NCI-H128 (cell line): ENCODE data around the gene CCDC88C.

Experiments
- DNase-seq: peaks from one replicate; lab custom pipeline; 2025; ENCODE audit not compliant: unreplicated experiment; lab: John Stamatoyannopoulos, UW

CCDC88C gene

DNA sequence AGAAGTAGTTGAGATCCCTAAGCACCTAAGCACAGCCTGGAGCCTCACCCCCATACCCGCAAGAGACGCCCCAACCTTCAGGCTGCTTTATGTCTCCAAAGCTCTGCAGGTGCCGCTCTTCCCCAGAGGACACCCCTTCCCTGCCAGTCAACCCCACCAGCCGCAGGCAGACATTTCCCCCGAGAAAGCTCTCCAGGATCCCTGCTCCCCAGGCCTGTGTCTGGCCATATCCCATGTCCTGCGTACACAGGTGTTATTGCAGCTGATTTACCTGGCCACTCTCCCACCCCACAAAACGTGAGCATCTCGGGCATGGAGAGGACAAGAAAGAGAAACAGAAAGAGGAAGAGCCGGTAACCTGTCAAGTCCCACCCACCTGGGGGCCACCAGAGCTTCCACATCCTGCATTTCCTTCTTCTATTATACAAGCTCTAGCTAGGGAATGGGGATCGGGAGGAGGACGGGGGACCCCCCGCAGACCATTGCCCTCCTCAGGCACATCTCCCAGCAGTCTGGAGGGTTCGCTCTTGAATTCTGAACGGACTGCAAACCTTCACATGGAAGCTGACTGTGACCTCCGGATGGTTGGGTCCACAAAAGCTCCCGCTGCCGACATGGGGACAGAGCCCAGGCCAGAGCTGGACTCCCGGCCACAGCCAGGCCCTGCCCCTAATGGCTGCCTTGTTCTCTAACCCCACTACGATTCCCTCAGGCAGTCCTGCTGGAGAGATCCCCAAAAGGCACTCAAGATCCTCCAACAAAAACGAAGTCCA is 17.6 kb downstream of the CCDC88C start:
- DNase-seq, result no peak

DNA sequence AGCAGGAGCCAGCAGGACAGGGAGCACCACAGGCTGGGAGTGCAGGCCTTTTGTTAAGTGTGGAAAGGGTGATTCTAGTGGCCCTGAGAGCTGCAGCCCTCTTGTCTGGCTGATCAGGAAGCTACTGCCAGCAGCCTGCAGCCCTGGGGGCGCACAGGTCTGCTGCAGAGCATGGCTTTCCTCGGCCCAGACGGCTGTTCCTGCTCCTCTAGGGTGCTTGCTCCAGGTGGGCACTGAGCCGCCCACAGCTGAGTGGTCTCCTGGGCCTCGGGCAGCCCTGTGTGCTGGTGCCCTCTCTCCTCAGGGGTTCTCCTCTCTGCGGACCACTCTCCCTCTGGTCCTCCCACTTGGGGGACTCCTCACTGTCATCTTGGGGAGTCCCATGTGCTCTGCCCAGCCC is 18.9 kb downstream of the CCDC88C start:
- no peak for DNase-seq

DNA sequence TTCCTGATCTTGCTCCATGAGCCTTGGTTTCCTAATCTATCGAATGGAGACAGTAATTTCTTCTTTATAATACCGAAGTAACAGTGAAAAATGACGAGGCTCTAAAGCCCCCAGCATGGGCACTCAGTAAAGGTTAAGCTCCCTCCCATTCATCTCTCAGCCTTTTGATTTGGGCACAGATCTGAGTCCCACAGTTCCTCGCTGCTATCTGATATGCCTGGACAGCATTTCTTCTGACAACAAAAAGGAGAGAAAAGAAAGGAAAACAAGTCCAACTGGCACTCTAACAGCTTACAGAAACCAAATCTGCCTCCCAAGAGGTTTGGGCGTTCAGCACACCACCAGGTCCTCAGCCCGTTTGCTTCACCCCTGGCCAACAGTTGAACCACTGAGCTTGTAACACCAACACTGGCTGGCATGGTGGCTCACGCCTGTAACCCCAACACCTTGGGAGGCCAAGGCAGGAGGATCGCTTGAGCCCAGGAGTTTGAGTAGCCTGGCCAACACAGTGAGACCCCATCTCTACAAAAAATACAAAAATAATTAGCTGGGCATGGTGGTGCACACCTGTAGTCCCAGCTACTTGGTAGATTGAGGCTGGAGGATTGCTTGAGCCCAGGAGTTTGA is 19.5 kb downstream of the CCDC88C start:
- no peak for DNase-seq

DNA sequence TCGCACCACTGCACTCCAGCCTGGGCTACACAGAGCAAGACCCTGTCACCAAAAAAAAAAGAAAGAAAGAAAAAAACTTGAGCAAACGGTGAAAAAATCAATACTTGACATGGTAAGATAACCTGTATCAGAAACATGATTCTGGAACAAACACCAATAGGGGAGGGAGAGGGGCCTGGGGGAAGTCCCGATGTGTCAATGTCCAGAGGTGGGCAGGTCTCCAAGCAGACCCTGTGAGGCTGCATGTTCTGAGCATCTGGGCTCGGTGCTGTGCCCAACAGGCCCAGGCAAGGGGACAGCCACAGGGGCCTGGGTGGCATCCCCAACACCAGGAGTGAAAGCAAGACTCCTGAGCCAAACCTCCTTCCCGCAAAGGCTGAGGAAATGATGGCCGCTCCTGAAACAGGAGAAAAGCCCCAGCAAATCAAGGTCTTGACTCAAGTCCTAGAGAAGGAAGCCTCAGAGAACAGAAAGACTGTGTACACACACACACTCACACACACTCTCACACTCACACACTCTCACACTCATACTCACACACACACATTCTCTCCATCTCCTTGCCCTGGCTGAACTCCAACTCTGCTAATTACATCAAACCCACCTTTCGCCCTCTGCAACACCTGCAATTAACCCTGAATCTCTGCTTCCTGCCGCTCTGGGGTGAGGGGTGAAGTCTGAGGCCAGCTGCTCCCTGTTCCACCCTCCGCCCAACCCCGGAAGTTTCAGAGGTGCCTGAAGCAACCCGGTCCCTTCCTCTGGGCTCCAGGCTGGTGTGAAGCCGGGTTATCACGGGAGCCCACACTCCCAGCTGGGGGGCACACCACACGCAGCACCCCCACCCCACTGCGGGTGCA is 20.4 kb downstream of the CCDC88C start:
- DNase-seq, result no peak

DNA sequence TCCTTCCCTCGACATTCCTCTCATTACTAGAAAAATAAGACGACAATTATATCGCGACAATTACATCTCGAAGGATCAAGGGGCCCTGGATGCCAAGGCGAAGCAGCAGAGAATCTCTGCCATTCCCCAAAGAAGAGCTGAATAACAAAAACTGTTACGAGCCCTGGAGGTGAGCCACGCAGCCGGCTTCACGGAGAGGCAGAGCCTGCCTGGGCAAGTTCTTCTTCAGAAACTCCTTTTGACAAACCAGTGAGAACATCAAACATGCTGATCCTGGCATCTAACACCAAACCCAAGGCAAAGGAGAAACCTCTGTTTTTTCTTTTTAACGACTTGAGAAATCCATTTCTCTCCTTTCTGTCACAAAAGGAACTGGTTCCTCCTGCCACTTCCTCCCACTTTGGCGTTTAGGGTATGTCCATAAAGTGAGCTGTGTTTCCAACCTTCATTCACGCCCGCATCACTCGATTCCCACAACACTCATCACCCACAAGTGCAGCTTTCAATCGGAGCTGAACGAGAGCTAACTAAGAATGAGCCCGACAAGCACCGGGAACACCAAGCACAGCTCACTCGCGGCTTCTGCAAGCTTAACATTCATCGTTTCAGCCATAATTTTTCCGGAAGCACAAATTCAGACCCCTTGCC is 21.5 kb downstream of the CCDC88C start:
- DNase-seq, result no peak

DNA sequence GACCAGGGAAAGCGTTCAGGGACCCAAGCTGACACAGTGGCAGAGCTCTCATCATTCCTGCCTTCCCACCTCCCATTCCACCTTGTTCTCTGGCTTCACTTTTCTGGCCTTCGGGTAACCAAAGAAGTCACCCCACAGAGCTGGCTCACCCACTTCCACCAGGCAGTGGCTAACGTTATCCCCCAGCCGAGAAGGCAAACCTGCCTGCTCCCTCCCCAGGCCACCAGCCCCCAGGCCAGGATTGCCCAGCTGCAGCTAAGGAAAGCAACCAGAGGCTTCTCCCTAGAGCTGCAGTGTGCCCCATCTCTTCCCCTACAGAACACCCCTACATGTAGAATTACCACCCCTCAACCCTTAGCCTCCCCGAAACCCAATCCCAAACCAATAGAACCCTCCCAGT is 22.2 kb downstream of the CCDC88C start:
- no peak for DNase-seq

DNA sequence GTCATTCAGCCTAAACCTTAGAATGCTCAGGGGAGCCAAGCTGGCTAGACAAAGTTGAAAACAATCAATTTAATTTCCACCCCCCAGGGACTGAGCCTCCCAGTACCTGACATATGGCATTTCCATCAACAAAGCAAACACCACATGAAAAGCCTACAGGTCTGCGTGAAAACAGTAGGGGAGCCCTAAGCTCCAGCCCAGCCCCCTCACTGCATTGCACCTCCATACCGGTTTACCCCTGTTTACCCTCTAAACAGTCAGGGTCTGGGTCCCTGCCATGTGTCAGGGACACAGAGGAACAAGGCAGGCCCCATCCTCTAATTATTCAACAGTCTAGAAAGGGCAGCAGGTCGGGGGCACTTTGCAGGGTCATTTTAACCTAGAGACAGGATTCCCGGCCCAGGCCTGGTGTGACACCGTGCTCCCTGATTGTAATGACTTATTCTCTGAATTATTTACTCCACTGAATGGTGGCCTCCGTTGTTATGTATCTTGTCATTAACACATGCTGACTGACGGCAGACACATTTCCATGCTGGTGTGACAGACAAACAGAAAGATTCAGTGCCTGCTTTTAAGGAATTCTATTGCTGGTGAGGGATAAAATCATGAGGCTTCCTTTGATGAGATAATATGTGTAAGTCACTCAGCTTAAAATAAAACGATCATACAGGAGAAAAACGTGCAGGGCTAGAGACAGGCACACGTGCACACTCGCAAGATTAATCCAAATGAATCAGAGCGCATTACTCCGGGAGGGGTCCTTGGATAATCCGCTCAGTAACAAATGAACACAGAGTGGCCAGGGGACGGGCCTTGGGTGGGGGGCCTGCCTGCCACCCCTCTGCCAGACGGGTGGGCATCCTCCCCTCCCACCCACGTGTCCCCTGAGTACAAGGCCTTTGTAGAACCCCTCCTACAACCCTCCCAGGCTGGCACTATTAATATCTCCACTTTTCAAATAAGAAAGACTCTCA is 23.2 kb downstream of the CCDC88C start:
- no peak for DNase-seq

DNA sequence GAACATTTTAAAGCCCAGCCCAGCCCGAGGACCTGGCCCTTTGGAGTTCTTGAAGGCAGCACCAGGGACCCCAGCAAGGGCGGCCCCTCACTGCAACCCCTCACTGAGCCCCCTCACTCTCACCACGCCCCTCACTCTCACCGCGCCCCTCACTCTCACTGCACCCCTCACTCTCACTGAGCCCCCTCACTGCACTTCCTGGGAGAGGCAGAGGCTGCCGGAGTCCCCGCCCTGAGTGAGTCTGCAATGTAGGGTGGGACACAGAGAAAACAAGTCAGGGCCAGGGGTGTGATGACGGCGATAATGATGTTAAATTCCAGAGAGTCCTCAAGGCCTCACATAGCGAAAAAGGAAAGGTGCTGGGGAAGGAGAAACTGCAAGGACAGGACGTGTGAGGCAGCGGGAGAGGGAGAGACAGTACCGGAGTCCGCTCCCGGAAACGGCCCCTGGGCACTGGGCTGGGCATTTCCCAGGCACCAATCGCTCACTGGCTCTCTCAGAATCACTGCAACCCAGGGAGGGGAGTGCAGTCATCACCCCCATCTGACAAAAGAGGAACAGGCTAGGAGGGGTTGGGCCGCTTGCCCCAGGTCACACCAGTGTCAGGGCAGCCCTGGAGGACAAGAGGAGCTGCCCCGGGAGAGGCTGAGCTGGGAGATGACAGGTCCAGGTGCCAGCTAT is 24.9 kb downstream of the CCDC88C start:
- no peak for DNase-seq

DNA sequence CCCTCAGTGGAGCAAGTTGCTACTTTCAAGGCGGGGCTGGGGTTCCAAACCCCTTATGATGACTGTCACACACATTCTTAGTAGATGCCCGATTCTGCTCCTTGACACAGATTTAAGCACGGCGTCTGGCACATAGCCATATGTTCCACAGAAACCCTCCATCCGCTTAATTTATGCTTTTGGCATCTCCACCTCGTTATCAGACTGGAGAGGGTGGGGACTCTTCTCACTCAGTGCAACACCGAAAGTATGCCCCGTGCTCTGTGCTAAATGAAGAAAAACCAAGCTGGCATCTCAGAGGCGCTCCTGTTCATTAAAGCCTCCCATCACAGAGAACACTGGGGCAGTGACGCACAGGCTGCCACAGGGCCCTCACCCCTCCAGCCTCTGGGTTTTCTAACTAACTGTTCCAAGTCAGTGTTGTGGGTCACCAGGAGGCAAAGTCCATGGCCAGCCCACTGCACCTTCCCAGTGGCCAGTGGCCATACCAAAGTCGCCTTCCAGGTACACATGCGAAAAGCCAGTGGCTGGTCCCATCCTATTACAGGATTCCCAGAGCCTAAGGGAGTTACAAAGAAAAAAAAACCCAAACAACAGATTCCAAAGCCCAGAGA is 27.3 kb downstream of the CCDC88C start:
- no peak for DNase-seq

DNA sequence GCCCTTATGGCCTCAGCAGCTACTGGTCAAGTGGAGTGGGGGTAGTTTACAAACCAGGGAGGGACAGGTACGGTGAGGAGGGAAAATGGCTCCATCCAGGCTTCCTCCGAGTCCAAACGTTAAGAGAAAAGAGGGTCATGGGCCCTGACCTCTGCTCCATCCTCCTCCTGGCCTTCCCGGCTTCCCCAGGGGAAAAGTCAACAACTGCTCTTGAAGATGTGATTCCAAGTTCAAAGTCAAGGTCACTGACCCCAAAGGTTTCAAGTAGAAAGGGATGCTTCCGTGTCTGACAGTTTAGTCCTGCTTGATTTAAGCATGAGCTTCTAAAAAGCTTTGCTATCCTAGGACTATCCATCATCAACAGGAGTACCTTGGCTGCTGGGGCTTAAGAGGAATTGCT is 28.5 kb downstream of the CCDC88C start:
- DNase-seq, result no peak

DNA sequence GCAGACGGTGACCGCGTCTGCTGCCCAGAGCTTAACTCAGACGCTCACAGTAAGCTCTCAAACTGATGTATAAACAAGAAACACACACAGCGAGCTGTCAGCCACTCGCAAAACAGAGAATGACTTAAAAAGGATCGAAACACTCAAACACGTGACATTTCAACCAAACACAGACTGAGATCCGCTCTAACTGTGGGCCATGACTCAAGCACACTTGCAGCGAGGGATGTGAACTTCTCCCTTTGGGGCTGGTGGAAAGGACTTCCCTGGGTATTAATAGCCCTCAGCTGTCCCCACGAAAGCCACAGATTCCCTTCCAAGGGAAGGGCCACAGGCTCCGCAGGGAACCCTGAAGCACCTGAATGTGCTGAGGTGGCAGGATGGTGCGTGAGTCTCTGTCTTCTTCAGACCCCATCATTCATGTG is 29.1 kb downstream of the CCDC88C start:
- no peak for DNase-seq

DNA sequence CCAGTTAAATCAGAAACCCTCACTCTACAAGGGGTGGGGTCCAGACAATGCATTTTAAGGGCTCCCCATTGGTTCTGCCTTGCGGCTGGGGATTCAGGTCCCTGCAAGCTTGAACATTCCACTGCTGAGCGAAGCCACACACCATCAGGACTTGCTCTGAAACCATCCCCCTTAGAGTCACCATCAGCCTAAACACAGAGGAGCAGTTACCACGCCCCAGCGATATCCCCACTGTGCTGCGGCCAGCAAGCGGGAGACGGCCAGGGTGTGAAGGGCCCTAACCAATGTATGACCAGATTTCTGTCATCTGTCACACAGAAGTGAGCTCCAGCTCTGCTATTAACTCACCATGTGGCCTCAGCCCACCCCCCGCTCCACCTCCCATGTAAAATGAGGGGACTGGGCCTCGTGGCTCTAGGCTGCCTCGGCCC is 29.7 kb downstream of the CCDC88C start:
- no peak for DNase-seq

DNA sequence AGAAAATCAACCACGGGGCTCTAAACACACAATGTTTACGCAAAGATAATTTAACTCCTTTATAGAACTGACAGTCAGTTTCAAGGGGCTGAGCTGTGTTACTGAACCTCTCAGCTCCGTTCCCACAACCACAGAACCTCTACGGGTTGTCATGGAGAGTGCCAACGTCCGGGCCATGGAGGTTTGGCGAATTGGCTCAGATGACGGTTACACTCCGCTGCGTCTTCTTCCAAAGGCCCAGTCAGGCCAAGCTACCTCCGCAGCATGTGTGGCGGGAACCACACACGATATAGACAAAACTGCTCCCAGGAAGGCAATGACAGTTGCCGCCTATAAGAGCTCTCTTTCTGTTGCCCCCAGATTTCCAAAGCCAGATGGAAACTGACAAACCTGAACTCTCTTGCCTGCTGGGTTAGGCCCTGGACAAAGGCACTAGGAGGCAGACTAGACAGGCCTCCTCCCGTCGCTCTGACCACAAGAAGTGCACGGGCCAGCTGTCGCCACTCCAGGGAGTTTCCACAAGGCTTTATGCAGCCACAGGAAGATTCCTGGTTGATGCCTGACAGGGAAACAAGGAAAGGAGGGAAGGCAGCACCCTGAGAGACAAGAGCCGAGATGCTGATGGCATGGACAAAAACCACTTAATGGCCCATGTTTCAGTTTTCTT is 30.3 kb downstream of the CCDC88C start:
- DNase-seq, result peak; percentile 77

DNA sequence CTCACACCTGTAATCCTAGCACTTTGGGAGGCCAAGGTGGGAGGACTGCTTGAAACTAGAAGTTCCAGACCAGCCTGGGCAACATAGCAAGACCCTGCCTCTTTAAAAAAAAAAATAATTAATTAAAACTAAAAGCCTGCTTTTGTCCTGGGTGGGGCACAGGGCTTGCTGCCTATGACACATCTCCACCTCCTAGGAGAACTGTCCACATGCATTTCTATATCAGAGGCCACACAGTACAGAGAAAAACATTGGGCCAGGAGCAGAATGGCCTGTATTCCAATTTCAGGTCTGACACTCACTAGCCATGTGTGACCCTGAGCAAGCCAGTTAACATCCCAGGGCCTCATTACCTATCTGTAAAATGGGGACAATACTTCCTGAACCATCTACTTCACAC is 31.9 kb downstream of the CCDC88C start:
- DNase-seq, result no peak

DNA sequence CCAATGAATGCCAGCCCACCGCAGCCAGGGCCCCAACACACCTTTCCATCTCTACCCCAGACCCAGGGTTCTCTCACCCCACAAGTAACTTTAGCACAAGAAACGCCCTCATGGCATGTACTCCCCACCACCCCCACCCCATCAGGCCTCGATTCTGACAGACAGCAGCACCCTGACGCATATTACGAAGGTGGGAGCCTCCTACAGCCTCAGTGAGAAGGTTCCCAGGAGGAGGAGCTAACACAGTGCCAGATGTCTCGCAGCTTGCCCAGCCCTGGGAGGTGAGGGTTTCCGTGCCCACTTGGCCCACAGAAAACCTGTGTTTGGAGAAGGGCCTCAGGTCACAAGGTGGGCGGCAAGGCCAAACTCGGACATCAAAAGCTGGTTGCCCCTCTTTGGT is 32.4 kb downstream of the CCDC88C start:
- DNase-seq, result no peak

DNA sequence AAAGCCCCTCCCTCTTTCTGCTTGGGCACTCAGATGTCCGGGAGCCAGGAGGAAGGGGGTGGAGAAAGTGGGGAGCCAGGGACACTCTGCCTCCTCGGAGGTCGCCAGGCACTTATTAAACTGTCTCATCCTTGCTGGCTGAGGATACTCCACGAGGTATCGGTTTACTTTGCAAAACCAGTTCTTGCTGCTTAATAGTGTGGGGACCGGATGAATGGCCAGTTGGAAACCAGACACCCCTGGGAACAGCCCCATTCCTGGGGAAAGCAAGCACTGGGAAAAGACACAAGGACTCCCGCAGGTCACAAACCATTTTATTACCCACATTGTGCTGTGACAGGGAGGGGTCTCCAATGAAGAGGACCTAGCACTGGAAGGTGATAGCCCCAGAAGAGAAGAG is 34.2 kb downstream of the CCDC88C start:
- peak; percentile 46 for DNase-seq

DNA sequence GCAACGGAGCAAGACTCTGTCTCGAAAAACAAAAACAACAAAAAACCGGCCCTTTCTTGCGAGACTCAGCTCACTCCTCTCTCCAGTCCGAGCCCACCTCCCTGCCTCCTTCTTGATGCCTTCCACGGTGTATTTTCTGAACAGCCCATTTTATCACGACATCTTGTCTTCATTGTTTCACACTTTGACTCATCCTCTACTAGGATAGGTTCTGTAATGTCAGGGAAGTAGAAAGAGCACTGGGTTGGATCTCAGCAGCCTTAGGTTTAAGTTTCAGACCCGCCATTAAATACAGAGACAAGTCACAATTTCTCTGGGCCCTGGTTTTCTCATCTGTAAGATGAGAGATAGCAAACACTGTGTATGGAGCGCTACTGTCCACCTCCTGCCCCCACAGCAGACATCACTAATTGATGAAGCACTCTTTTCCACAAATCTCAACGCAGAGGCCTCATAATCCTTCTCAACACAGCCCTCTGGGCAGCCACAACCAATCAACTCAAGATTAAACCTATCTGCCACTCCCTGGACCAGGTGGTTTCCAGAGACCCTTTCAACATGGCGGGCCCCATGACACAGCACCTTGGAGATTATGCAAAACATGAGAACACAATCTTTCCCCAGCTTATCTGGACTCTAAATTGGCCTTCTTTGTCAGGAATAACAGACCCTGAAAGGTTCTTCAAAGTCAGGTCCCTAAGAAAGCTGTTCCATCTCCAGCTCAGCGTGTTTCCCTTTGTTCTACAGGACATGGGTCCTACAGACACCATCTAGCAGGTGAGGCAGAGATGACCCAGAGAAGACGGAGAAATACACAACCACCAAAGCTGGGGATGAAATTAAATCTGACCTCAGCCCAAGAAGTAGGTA is 35.6 kb downstream of the CCDC88C start:
- DNase-seq, result no peak
